Upper lobe of right lung (tissue), 1 donor: ENCODE data around the gene RPP25. TPM values are rescaled to one million over a fixed set of nuclear protein-coding genes. Genes with fewer than 3 reads are reported as not detected.
"Not testable (repeated sequence)": the region's sequence is repeated elsewhere in the genome, so short reads cannot be mapped to it uniquely, and the experiment has no call there.

Experiments used
- ATAC-seq: fragments of 200-7000 bp; cut with Tn5 transposase; one replicate; pipeline ENCODE4 v1.9.1; 2020; ENCODE audit warnings: mild to moderate bottlenecking, moderate library complexity
- DNase-seq: peaks from one replicate; pipeline ENCODE4 v3.0.0-alpha.2; 2020
- H3K27ac ChIP-seq: fragments of 200-600 bp; one replicate; pipeline ENCODE4 v1.8.0; 2022
- H3K27me3 ChIP-seq: fragments of 200-600 bp; one replicate; pipeline ENCODE4 v1.8.0; 2022; ENCODE audit warnings: mild to moderate bottlenecking
- H3K36me3 ChIP-seq: fragments of 200-600 bp; one replicate; pipeline ENCODE4 v1.8.0; 2022
- H3K4me1 ChIP-seq: fragments of 200-600 bp; one replicate; pipeline ENCODE4 v1.8.0; 2022
- H3K4me3 ChIP-seq: fragments of 200-600 bp; one replicate; pipeline ENCODE4 v1.8.0; 2022; ENCODE audit warnings: mild to moderate bottlenecking
- H3K9me3 ChIP-seq: fragments of 200-600 bp; one replicate; pipeline ENCODE4 v1.8.0; 2022
- intact Hi-C: fragments of 100-400 bp; cut with DNase I; formaldehyde crosslinking; loops from one replicate; pipeline ENCODE4 v1.11.0; 2022
- total RNA-seq: library from RNA; stranded (reverse); fragmentation: NEBNext Ultra II Directional; extraction: Animal tissue kit (Norgen Biotek cat#: 25700); gene quantifications from one replicate; pipeline ENCODE4 v1.2.1, GENCODE V29; 2021
- TF ChIP-seq, protein P1 (sequence below): fragments of 200-600 bp; IDR thresholded peaks from one replicate; pipeline ENCODE4 v1.8.0; 2022; ENCODE audit warnings: antibody characterized with exemption
- donor health status: DM: no; HTN: yes; CAD: no; lungs with severe emphysema.

Gene RPP25
- total RNA-seq, 1 donor from 2014 or later = 20.2 TPM

- TF ChIP-seq, protein P1, sequence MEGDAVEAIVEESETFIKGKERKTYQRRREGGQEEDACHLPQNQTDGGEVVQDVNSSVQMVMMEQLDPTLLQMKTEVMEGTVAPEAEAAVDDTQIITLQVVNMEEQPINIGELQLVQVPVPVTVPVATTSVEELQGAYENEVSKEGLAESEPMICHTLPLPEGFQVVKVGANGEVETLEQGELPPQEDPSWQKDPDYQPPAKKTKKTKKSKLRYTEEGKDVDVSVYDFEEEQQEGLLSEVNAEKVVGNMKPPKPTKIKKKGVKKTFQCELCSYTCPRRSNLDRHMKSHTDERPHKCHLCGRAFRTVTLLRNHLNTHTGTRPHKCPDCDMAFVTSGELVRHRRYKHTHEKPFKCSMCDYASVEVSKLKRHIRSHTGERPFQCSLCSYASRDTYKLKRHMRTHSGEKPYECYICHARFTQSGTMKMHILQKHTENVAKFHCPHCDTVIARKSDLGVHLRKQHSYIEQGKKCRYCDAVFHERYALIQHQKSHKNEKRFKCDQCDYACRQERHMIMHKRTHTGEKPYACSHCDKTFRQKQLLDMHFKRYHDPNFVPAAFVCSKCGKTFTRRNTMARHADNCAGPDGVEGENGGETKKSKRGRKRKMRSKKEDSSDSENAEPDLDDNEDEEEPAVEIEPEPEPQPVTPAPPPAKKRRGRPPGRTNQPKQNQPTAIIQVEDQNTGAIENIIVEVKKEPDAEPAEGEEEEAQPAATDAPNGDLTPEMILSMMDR = no peak
- DNase-seq = no peak
- peak overlapping the region; percentile 86 for H3K4me3 ChIP-seq
- H3K27ac ChIP-seq = peak overlapping the region; percentile 91
- intact Hi-C loops = no loop called here
- peaks cover 29% of the 10 kb centered on the region for H3K4me1 ChIP-seq
- no peak for ATAC-seq
- no peaks in the 10 kb centered on the region for H3K27me3 ChIP-seq
- no peaks in the 10 kb centered on the region for H3K36me3 ChIP-seq
- no peaks in the 10 kb centered on the region for H3K9me3 ChIP-seq
Measured at GRCh38 chr15:74937272-74937589, 19.3 kb downstream of the RPP25 start.

DNA sequence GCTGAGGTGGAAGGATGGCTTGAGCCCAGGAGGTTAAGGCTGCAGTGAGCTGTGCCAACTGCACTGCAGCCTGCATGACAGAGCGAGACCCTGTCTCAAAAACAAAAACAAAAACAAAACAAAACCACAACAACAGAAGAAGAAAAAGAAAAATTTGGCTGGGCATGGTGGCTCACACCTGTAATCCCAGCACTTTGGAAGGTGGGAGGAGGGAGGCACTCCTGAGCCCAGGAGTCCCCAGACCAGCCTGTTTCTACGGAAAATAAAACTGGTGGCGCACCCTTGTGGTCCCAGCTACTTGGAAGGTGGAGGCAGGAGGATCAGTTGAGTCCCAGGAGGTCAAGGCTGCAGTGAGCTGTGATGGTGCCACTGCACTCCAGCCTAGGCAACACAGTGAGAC lies 21.4 kb downstream of the RPP25 start:
- DNase-seq = peak; percentile 52

GRCh38 chr15:74933573-74933972 lies 23.0 kb downstream of the RPP25 start:
- peaks cover 27% of the 10 kb centered on the region for H3K36me3 ChIP-seq
- ATAC-seq (no peak), DNase-seq (no peak)
- H3K4me3 ChIP-seq = no peak overlapping the region
- H3K27ac ChIP-seq = no peak overlapping the region
- TF ChIP-seq, protein P1 = no peak
- H3K4me1 ChIP-seq = peaks cover 29% of the 10 kb centered on the region
- H3K27me3 ChIP-seq = no peaks in the 10 kb centered on the region
- H3K9me3 ChIP-seq = no peaks in the 10 kb centered on the region
- intact Hi-C loops = no loop called here

More for the DNA sequence above, 21.4 kb downstream of the RPP25 start:
- H3K27me3 ChIP-seq, H3K9me3 ChIP-seq, H3K27ac ChIP-seq, ATAC-seq, H3K4me3 ChIP-seq, intact Hi-C loops: not testable (repeated sequence)
- H3K36me3 ChIP-seq = peaks cover 12% of the 10 kb centered on the region
- peaks cover 29% of the 10 kb centered on the region for H3K4me1 ChIP-seq

GRCh38 chr15:74928771-74929198 lies 27.8 kb downstream of the RPP25 start:
- ATAC-seq (no peak), DNase-seq (no peak)
- Histone ChIP-seq H3K27ac (no peak overlapping the region), H3K36me3 (peaks cover 74% of the 10 kb centered on the region), H3K4me3 (no peak overlapping the region), H3K4me1 (peaks cover 4% of the 10 kb centered on the region), H3K9me3 (no peaks in the 10 kb centered on the region), H3K27me3 (no peaks in the 10 kb centered on the region)
- TF ChIP-seq, protein P1 = no peak
- intact Hi-C loops = no loop called here

GRCh38 chr15:74924525-74924924 lies 32.0 kb downstream of the RPP25 start:
- intact Hi-C loops = no loop called here
- Histone ChIP-seq H3K27me3 (no peaks in the 10 kb centered on the region), H3K36me3 (peaks cover 98% of the 10 kb centered on the region), H3K9me3 (no peaks in the 10 kb centered on the region), H3K4me1 (peaks cover 8% of the 10 kb centered on the region), H3K27ac (no peak overlapping the region), H3K4me3 (no peak overlapping the region)
- no peak for DNase-seq
- no peak for ATAC-seq
- TF ChIP-seq, protein P1 = no peak

DNA sequence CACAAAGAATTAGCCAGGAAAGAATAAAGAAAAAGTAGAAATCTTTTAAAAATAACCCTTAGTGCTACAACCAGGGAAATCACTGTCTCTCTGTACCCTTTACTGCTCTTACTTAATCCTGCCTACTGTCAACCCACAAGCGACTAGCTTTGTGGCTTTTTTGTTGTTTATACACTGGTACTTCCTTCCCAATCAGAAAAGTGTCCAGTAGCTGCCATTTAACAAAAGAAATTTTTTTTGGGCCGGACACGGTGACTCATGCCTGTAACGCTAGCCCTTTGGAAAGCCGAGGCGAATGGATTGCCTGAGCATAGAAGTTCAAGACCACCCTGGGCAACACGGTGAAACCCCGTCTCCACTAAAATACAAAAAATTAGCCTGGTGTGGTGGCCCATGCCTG lies 36.1 kb downstream of the RPP25 start:
- Histone ChIP-seq H3K36me3 (peaks cover 99% of the 10 kb centered on the region), H3K4me3 (no peak overlapping the region), H3K27me3 (no peaks in the 10 kb centered on the region), H3K9me3 (no peaks in the 10 kb centered on the region), H3K27ac (no peak overlapping the region), H3K4me1 (peaks cover 8% of the 10 kb centered on the region)
- ATAC-seq (peak; percentile 54), DNase-seq (peak; percentile 17)
- intact Hi-C loops = no loop called here
- TF ChIP-seq, protein P1 = no peak
